ENCODE measurements around the gene KIAA1217.

GRCh38 chr10:24334279-24334939, 125.5 kb downstream of the KIAA1217 start:
- no peak for TF ChIP-seq POLR2A (IDR thresholded peaks at IDR 0.05; ENCODE audit: low read depth, low read length)
- TF ChIP-seq POLR2AphosphoS5 (IDR thresholded peaks at IDR 0.05; ENCODE audit: low read depth, low read length): no peak
- TF ChIP-seq TAF1 (IDR thresholded peaks at IDR 0.05; ENCODE audit: low read depth, low read length): no peak
- TF ChIP-seq SPI1 (IDR thresholded peaks at IDR 0.05; ENCODE audit: low read depth, low read length): no peak

Measured in GM12891 (cell line).